Measurements from ENCODE around the gene RPS6KA2.

The RPS6KA2 gene

GRCh38 chr6:166415306-166415705 lies 211.7 kb downstream of the RPS6KA2 start:
- no peak for TF ChIP-seq CTCF (IDR thresholded peaks at IDR 0.05; ENCODE audit: control extremely low read depth, extremely low read depth, low read depth, missing control alignments)
- no peak for DNase-seq (ENCODE audit: extremely low spot score)
- CTCF ChIA-PET = interaction anchor here (1.6 kb wide), 1 partner anchor 180 kb away, joined by 3 read pairs; no protein-coding TSS in a partner anchor
- POLR2A ChIA-PET = no interaction called here

GRCh38 chr6:166413491-166413951 lies 213.5 kb downstream of the RPS6KA2 start:
- ChIA-PET POLR2A (no interaction called here), CTCF (interaction anchor here (1.3 kb wide), 1 partner anchor 12 kb away, joined by 8 read pairs; no protein-coding TSS in a partner anchor)
- no peak for DNase-seq (ENCODE audit: extremely low spot score)
- no peak for TF ChIP-seq CTCF (IDR thresholded peaks at IDR 0.05; ENCODE audit: control extremely low read depth, extremely low read depth, low read depth, missing control alignments)

DNA sequence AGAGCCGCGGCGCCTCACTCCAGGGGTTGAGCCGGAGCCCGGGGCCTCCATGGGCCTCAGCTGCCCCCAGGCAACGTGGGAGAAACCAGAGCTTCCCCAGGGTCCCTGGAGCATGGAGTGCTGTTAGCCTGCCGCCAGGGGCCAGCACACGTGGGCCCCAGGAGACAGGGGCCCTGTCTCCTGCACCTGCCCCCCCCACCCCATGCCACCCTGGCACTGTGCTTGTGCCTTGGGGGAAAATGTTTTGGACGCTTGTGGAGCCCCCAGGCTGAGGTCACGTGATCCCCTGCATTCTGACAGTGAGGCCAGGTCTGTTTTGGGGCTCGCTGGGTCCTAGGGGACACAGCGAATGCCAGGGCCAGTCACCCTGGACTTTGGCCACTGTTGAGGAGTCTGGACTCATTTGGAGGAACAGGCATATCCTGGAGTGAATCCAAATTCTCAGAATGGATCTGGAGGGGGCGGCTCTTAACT lies 214.1 kb downstream of the RPS6KA2 start:
- CTCF ChIA-PET = interaction anchor here (1.3 kb wide), 1 partner anchor 12 kb away, joined by 8 read pairs; no protein-coding TSS in a partner anchor
- no peak for DNase-seq (ENCODE audit: extremely low spot score)
- POLR2A ChIA-PET = no interaction called here

GRCh38 chr6:166412156-166412910 lies 214.7 kb downstream of the RPS6KA2 start:
- ChIA-PET POLR2A (no interaction called here), CTCF (interaction anchor here (3.8 kb wide), 1 partner anchor 11 kb away, joined by 26 read pairs; no protein-coding TSS in a partner anchor)
- TF ChIP-seq CTCF (IDR thresholded peaks at IDR 0.05; ENCODE audit: control extremely low read depth, extremely low read depth, low read depth, missing control alignments) = no peak
- no peak for DNase-seq (ENCODE audit: extremely low spot score)

More for the DNA sequence above, 214.1 kb downstream of the RPS6KA2 start:
- TF ChIP-seq CTCF (IDR thresholded peaks at IDR 0.05; ENCODE audit: control extremely low read depth, extremely low read depth, low read depth, missing control alignments) = no peak

- CTCF ChIA-PET = interaction anchor here (3.8 kb wide), 1 partner anchor 11 kb away, joined by 26 read pairs; no protein-coding TSS in a partner anchor
- no peak for TF ChIP-seq CTCF (IDR thresholded peaks at IDR 0.05; ENCODE audit: control extremely low read depth, extremely low read depth, low read depth, missing control alignments)
- no peak for DNase-seq (ENCODE audit: extremely low spot score)
- POLR2A ChIA-PET = no interaction called here
Measured at GRCh38 chr6:166411721-166412151, 215.3 kb downstream of the RPS6KA2 start.

DNA sequence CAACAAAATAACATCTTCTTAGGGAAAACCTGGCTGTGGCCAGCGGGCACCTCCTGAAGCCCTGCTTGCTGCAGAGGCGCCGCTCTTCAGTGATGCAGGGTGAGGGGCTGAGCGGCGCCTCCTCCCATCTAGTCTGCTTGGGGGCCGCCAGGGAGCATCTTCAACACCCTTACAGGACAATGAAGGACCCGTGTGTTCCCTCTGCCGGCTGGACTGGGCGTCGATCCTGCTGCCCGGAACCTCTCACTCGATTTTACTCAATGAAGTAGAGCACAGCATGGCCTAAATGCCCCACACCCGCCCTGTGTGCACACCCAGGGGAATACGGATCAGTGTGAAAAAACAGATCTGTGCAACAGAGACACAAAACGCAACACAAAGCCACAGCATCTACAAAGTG lies 215.8 kb downstream of the RPS6KA2 start:
- POLR2A ChIA-PET = no interaction called here
- DNase-seq (ENCODE audit: extremely low spot score) = no peak
- no peak for TF ChIP-seq CTCF (IDR thresholded peaks at IDR 0.05; ENCODE audit: control extremely low read depth, extremely low read depth, low read depth, missing control alignments)
- CTCF ChIA-PET = interaction anchor here (3.8 kb wide), 1 partner anchor 10 kb away, joined by 26 read pairs; no protein-coding TSS in a partner anchor

All from GM10248 (cell line).